OCI-LY7 (cell line): Measurements from ENCODE around the gene RPL35. TPM values are rescaled to one million over a fixed set of nuclear protein-coding genes. Genes with fewer than 3 reads are reported as not detected.

Experiments
- BruUV-seq: library from RNA; stranded (reverse); fragments of 400-500 nt; replicated peaks from 2 replicates; lab custom pipeline; 2021; lab: Mats Ljungman, UMichigan
- CTCF ChIA-PET: fragments of 300-600 bp; sonication (Branson Sonifier 250); formaldehyde crosslinking; loops from one replicate; lab custom pipeline; 2022; ENCODE audit warnings: antibody characterized with exemption; ENCODE audit not compliant: unreplicated experiment; lab: Charles Lee
- POLR2A ChIA-PET: fragments of 300-600 bp; sonication (Branson Sonifier 250); formaldehyde crosslinking; loops from one replicate; lab custom pipeline; 2022; ENCODE audit warnings: antibody characterized with exemption; lab: Charles Lee
- DNase-seq: peaks from one replicate; pipeline ENCODE4 v3.0.0-alpha.2; 2015; ENCODE audit warnings: low spot score
- H2AFZ ChIP-seq: fragments of 200-600 bp; sonication (generic), shearing (Covaris generic); 2 replicates; pipeline ENCODE4 v1.6.1; 2014; ENCODE audit warnings: mild to moderate bottlenecking, antibody characterized with exemption, low read length, moderate library complexity
- H3K27ac ChIP-seq: fragments of 200-600 bp; sonication (generic); 2 replicates; pipeline ENCODE4 v1.5.1; 2014; ENCODE audit warnings: mixed run types, low read depth, mild to moderate bottlenecking, moderate library complexity, low read length, inconsistent platforms; ENCODE audit not compliant: poor library complexity, severe bottlenecking
- H3K36me3 ChIP-seq: fragments of 200-600 bp; sonication (generic); 2 replicates; pipeline ENCODE4 v1.6.1; 2014; ENCODE audit warnings: mild to moderate bottlenecking, antibody characterized with exemption, low read length, moderate library complexity, mixed read lengths; ENCODE audit not compliant: insufficient read depth
- H3K4me1 ChIP-seq: fragments of 200-600 bp; sonication (generic); 2 replicates; pipeline ENCODE4 v1.5.1; 2014; ENCODE audit warnings: mild to moderate bottlenecking, low read length; ENCODE audit not compliant: insufficient read depth, poor library complexity, severe bottlenecking
- H3K4me2 ChIP-seq: fragments of 200-600 bp; sonication (generic); 2 replicates; pipeline ENCODE4 v1.6.1; 2014; ENCODE audit warnings: mild to moderate bottlenecking, low read length
- H3K4me3 ChIP-seq: fragments of 200-600 bp; sonication (generic); 2 replicates; pipeline ENCODE4 v1.5.1; 2014; ENCODE audit warnings: mild to moderate bottlenecking, low read depth, low read length; ENCODE audit not compliant: poor library complexity, severe bottlenecking
- H3K79me2 ChIP-seq: fragments of 200-600 bp; sonication (generic); 2 replicates; pipeline ENCODE4 v1.6.1; 2016; ENCODE audit warnings: low read depth, mild to moderate bottlenecking, low read length, moderate library complexity, mixed read lengths; ENCODE audit not compliant: insufficient read depth
- H3K9me2 ChIP-seq: fragments of 200-600 bp; sonication (generic); 2 replicates; pipeline ENCODE4 v1.6.1; 2016; ENCODE audit warnings: mild to moderate bottlenecking, low read length, mixed read lengths; ENCODE audit not compliant: insufficient read depth
- H3K9me3 ChIP-seq: fragments of 200-600 bp; sonication (generic); 2 replicates; pipeline ENCODE4 v1.6.1; 2014; ENCODE audit warnings: mild to moderate bottlenecking, mixed run types, low read length, mixed read lengths
- H4K20me1 ChIP-seq: fragments of 200-600 bp; sonication (generic); 2 replicates; pipeline ENCODE4 v1.6.1; 2014; ENCODE audit warnings: mild to moderate bottlenecking, antibody characterized with exemption, low read length, moderate library complexity, mixed read lengths; ENCODE audit not compliant: insufficient read depth
- EZH2phosphoT487 ChIP-seq: fragments of 200-600 bp; sonication (generic); IDR thresholded peaks from 2 replicates; pipeline ENCODE4 v1.6.1; 2018; ENCODE audit warnings: low read depth, borderline replicate concordance, mild to moderate bottlenecking, mixed run types, antibody characterized with exemption, low read length, moderate library complexity, mixed read lengths
- intact Hi-C: fragments of 100-400 bp; cut with micrococcal nuclease; formaldehyde crosslinking; loops from one replicate; pipeline ENCODE4 v1.10.0; 2022; ENCODE audit not compliant: unreplicated experiment
- total RNA-seq, 2 experiments: library from RNA; depleted of rRNA in 1 of 2; stranded (reverse); fragments of >200 nt in 1 of 2; shearing (Covaris generic) in 1 of 2; gene quantifications; 2 replicates each; pipeline ENCODE4 v1.2.3, GENCODE V29; 2014 to 2022
- TF ChIP-seq, protein P1 (sequence below): fragments of 200-600 bp; sonication (generic); conservative IDR thresholded peaks from 2 replicates; pipeline ENCODE4 v1.5.1; 2014; ENCODE audit warnings: mild to moderate bottlenecking, antibody characterized with exemption, low read length, moderate library complexity, mixed read lengths

The RPL35 gene
- total RNA-seq, 2 experiments from 2014 or later, result 1,713 to 6,190 TPM

DNA sequence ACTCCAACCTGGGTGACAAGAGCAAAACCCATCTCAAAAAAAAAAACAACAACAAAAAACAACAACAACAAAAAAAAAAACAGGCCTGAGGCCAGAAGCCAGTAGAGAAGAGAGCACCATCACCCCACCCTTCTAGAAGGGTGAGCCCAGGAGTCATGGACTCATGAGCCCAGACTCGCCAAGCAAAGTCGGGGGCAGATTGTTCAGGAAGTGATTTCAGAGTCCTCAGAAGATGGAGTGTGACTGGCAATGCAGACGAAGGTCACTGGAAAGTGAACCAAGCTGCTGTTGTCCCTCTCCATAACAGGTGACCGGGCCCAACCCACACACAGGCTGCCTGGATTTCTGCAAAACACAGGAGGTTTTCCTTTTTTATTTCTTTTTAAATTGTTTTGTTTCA, 17.5 kb downstream of the RPL35 start:
- H3K36me3 ChIP-seq, result no peaks in the 10 kb centered on the region
- CTCF ChIA-PET, result no interaction called here
- no peak overlapping the region for H3K4me3 ChIP-seq
- no peaks in the 10 kb centered on the region for H3K9me3 ChIP-seq
- no peaks in the 10 kb centered on the region for H3K9me2 ChIP-seq
- H2AFZ ChIP-seq, result peak overlapping the region; percentile 61
- POLR2A ChIA-PET, result interaction anchor here (0.7 kb wide), 1 partner anchor 89 kb away, joined by 3 read pairs; no protein-coding TSS in a partner anchor
- intact Hi-C loops, result no loop called here
- TF ChIP-seq, protein P1, sequence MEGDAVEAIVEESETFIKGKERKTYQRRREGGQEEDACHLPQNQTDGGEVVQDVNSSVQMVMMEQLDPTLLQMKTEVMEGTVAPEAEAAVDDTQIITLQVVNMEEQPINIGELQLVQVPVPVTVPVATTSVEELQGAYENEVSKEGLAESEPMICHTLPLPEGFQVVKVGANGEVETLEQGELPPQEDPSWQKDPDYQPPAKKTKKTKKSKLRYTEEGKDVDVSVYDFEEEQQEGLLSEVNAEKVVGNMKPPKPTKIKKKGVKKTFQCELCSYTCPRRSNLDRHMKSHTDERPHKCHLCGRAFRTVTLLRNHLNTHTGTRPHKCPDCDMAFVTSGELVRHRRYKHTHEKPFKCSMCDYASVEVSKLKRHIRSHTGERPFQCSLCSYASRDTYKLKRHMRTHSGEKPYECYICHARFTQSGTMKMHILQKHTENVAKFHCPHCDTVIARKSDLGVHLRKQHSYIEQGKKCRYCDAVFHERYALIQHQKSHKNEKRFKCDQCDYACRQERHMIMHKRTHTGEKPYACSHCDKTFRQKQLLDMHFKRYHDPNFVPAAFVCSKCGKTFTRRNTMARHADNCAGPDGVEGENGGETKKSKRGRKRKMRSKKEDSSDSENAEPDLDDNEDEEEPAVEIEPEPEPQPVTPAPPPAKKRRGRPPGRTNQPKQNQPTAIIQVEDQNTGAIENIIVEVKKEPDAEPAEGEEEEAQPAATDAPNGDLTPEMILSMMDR, result no peak
- no peak for TF ChIP-seq EZH2phosphoT487
- H4K20me1 ChIP-seq, result no peaks in the 10 kb centered on the region
- no peak overlapping the region for H3K27ac ChIP-seq
- DNase-seq, result no peak
- BruUV-seq, result no TSS peak
- H3K4me2 ChIP-seq, result no peak overlapping the region
- H3K4me1 ChIP-seq, result no peaks in the 10 kb centered on the region
- no peaks in the 10 kb centered on the region for H3K79me2 ChIP-seq

DNA sequence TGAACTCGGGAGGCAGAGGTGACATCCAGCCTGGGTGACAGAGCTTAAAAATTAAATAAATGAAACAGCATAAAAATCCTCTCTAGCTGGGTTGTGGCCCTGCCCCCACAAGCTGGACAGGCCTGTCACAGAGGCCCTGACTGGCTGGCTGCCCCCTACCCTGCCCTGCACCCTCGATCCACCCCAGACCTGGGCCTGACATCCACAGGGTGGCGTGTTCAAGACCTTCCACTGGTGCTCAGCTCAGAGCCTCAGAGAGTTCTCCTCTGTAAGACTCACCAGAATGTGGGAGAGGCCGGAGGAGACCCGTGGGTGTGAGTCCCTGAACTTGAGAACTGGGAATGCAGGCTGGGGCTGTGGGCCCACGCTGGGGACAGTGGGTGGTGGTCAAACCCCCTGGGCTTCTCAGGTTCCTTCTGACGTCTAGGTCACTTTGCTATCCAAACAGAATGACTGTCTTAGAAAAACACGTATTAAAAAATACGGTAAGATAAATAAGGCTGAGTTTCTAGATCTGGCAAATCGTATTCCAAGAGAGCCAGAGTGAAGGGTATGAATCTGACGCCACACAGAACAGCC, 18.2 kb downstream of the RPL35 start:
- no peak for DNase-seq
- POLR2A ChIA-PET, result no interaction called here
- TF ChIP-seq, protein P1, result no peak
- TF ChIP-seq EZH2phosphoT487, result no peak
- no peaks in the 10 kb centered on the region for H3K9me2 ChIP-seq
- no peaks in the 10 kb centered on the region for H3K9me3 ChIP-seq
- H2AFZ ChIP-seq, result no peak overlapping the region
- no peaks in the 10 kb centered on the region for H3K4me1 ChIP-seq
- CTCF ChIA-PET, result no interaction called here
- no TSS peak for BruUV-seq
- no peak overlapping the region for H3K4me2 ChIP-seq
- intact Hi-C loops, result no loop called here
- no peaks in the 10 kb centered on the region for H3K36me3 ChIP-seq
- H4K20me1 ChIP-seq, result no peaks in the 10 kb centered on the region
- no peaks in the 10 kb centered on the region for H3K79me2 ChIP-seq
- H3K27ac ChIP-seq, result no peak overlapping the region
- H3K4me3 ChIP-seq, result no peak overlapping the region

DNA sequence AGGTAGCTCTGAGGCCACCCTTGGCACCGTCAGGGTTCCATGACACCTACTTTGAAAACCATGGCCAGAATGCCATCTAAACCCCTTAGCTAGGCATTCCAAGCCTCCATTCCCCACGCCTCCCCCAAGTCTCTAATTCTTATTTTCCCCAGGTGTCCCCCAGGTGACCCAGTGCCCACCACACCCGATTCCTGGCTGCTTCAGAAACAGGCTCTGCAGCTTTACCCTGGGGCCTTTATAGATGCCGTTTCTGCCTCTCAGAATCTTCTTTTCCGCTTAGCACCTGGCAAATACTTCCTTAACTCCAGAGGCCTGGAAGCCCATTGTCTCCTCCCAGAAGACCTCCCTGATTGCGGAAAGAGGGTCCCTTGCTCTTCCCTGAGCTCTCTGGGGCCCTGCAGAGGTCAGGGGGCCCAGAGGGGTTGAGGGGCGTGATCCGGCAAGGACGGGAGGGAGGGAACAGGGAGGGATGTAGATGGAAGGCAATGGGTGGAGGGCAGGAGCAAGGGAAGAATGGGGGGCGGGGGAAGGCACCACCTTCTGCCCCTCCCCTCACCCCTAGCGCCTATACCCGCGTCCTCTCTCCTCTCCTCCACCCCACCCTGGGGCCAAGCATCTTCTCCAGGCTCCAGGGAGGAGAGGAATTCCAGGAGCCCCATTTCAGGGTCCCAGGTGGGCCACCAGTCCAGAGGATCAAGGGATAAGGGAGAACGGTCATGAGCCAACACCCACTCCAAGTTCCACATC, 20.5 kb downstream of the RPL35 start:
- no peaks in the 10 kb centered on the region for H3K4me1 ChIP-seq
- CTCF ChIA-PET, result no interaction called here
- no peak overlapping the region for H3K4me2 ChIP-seq
- POLR2A ChIA-PET, result interaction anchor here (0.6 to 1.1 kb wide), 5 partner anchors 7 to 914 kb away, joined by 3 to 5 read pairs (median 3); no protein-coding TSS in a partner anchor
- no peaks in the 10 kb centered on the region for H3K79me2 ChIP-seq
- H3K9me3 ChIP-seq, result no peaks in the 10 kb centered on the region
- no peak overlapping the region for H3K27ac ChIP-seq
- no TSS peak for BruUV-seq
- H2AFZ ChIP-seq, result no peak overlapping the region
- intact Hi-C loops, result no loop called here
- H3K36me3 ChIP-seq, result no peaks in the 10 kb centered on the region
- no peaks in the 10 kb centered on the region for H3K9me2 ChIP-seq
- H3K4me3 ChIP-seq, result no peak overlapping the region
- no peak for TF ChIP-seq EZH2phosphoT487
- TF ChIP-seq, protein P1, result no peak
- no peaks in the 10 kb centered on the region for H4K20me1 ChIP-seq
- DNase-seq, result no peak
